Gastrocnemius medialis (tissue), 4 donors: ENCODE measurements around the gene MST1R.

Experiments
- CTCF ChIP-seq, 5 experiments: fragments of 450-650 bp in 3 of 5; fragments of 200-600 bp in 2 of 5; sonication (generic) in 2 of 5; IDR thresholded peaks in 4 of 5; conservative IDR thresholded peaks in 1 of 5; 1 replicate in 4 of 5; 2 replicates in 1 of 5; pipeline ENCODE4 v1.5.1; 2016 to 2019; ENCODE audit warnings: antibody characterized with exemption in 5 of 5, mild to moderate bottlenecking in 3 of 5, moderate library complexity in 3 of 5
- POLR2A ChIP-seq, 2 donors: fragments of 450-650 bp; IDR thresholded peaks; one replicate each; pipeline ENCODE4 v1.6.1; 2017; ENCODE audit warnings: antibody characterized with exemption in 2 of 2, mild to moderate bottlenecking in 2 of 2, moderate library complexity in 2 of 2

- TF ChIP-seq POLR2A (IDR thresholded peaks at IDR 0.05): no peak
- TF ChIP-seq CTCF (IDR thresholded peaks at IDR 0.05 in 4 of 5, conservative IDR thresholded peaks at IDR 0.05 in 1 of 5): no peak
These were observed 7.9 kb downstream of the MST1R start for GRCh38 chr3:49895791-49896190.
